HEK293T (cell line): Measurements from ENCODE around the gene KIDINS220.

Experiments
- HDGF ChIP-seq: fragments of 450-650 bp; IDR thresholded peaks from 2 replicates; pipeline ENCODE4 v1.6.1; 2017; ENCODE audit warnings: antibody characterized with exemption, borderline replicate concordance
- SUZ12 ChIP-seq: fragments of 450-650 bp; IDR thresholded peaks from 2 replicates; pipeline ENCODE4 v1.6.1; 2016; ENCODE audit warnings: mild to moderate bottlenecking
- ZNF384 ChIP-seq: fragments of 450-650 bp; IDR thresholded peaks from 2 replicates; pipeline ENCODE4 v1.6.1; 2016
- TF ChIP-seq, protein P1 (sequence below): fragments of 450-650 bp; IDR thresholded peaks from 2 replicates; pipeline ENCODE4 v1.6.1; 2016

DNA sequence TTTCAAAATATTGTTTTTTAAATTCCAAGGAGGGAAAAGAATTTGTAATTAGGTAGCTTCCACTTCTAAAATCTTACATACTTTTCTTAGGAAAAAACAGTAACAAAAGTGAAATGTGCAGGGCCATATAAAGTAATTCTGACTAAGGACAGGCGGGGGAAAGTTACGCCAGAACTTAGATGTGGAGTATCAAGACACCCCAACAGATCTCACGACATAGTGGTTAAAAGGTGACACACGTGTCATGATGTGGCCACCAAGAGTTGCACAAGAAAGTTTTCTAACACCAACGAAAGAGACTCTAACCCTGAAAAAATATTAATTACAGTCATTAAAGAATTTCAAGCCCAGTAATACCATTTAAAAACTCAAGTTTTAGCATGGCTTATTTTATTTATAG lies 51.0 kb downstream of the KIDINS220 start:
- TF ChIP-seq HDGF (no peak), SUZ12 (no peak), ZNF384 (no peak)
- TF ChIP-seq, protein P1, sequence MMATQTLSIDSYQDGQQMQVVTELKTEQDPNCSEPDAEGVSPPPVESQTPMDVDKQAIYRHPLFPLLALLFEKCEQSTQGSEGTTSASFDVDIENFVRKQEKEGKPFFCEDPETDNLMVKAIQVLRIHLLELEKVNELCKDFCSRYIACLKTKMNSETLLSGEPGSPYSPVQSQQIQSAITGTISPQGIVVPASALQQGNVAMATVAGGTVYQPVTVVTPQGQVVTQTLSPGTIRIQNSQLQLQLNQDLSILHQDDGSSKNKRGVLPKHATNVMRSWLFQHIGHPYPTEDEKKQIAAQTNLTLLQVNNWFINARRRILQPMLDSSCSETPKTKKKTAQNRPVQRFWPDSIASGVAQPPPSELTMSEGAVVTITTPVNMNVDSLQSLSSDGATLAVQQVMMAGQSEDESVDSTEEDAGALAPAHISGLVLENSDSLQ, result no peak
